Muscle of back (tissue), 11 donors: ENCODE data around the gene RIN3. TPM values are rescaled to one million over a fixed set of nuclear protein-coding genes. Genes with fewer than 3 reads are reported as not detected.

Source experiments
- DNase-seq, 3 donors: peaks; one replicate each; pipeline versions ENCODE4 v3.0.0 to v3.0.0-alpha.2; 2013
- polyA plus RNA-seq, 10 donors: library from polyadenylated mRNA; unstranded; fragments of 120-200 nt; gene quantifications; one replicate each; pipeline ENCODE4 v1.2.1, GENCODE V29; 2013; ENCODE audit not compliant: insufficient read length in 10 of 10

RIN3 gene
- polyA plus RNA-seq, 10 donors = 10.3 to 17.0 (median 12.8) TPM

- DNase-seq = no peak
Observed at GRCh38 chr14:92570674-92571262, 57.2 kb downstream of the RIN3 start.

- no peak for DNase-seq
Observed at GRCh38 chr14:92572050-92572449, 58.5 kb downstream of the RIN3 start.

GRCh38 chr14:92573761-92574498, 60.3 kb downstream of the RIN3 start:
- no peak for DNase-seq

GRCh38 chr14:92575061-92575747, 61.6 kb downstream of the RIN3 start:
- no peak for DNase-seq

GRCh38 chr14:92575748-92576303, 62.2 kb downstream of the RIN3 start:
- no peak for DNase-seq

GRCh38 chr14:92577321-92577742, 63.8 kb downstream of the RIN3 start:
- no peak for DNase-seq

GRCh38 chr14:92578511-92578910, 64.9 kb downstream of the RIN3 start:
- DNase-seq = no peak

- DNase-seq = no peak
Observed at GRCh38 chr14:92579244-92579936, 65.8 kb downstream of the RIN3 start.

GRCh38 chr14:92581206-92581605, 67.6 kb downstream of the RIN3 start:
- DNase-seq = no peak

GRCh38 chr14:92581966-92582566, 68.5 kb downstream of the RIN3 start:
- no peak for DNase-seq

GRCh38 chr14:92582706-92583452, 69.3 kb downstream of the RIN3 start:
- no peak for DNase-seq

GRCh38 chr14:92584220-92584619, 70.6 kb downstream of the RIN3 start:
- no peak for DNase-seq

GRCh38 chr14:92584816-92585215, 71.2 kb downstream of the RIN3 start:
- no peak for DNase-seq

- peak; percentile 87 to 98 (median 93) for DNase-seq
Observed at GRCh38 chr14:92585981-92586937, 72.7 kb downstream of the RIN3 start.

GRCh38 chr14:92586963-92587699, 73.5 kb downstream of the RIN3 start:
- no peak for DNase-seq

GRCh38 chr14:92587700-92588085, 74.1 kb downstream of the RIN3 start:
- no peak for DNase-seq

- peak in 1 of 3 donors; percentile 26 for DNase-seq
Observed at GRCh38 chr14:92589213-92589852, 75.8 kb downstream of the RIN3 start.

- no peak for DNase-seq
Observed at GRCh38 chr14:92590176-92590575, 76.6 kb downstream of the RIN3 start.
